KMS-11 (cell line): ENCODE measurements around the gene ERCC3.

ENCODE experiments used
- H2AFZ ChIP-seq: fragments of 200-600 bp; sonication (generic); 2 replicates; pipeline ENCODE4 v1.6.1; 2016; ENCODE audit warnings: antibody characterized with exemption, mixed run types, low read depth
- H3K27ac ChIP-seq: fragments of 200-600 bp; sonication (generic); 2 replicates; pipeline ENCODE4 v1.6.1; 2016; ENCODE audit warnings: mild to moderate bottlenecking, mixed run types
- H3K27me3 ChIP-seq: fragments of 200-600 bp; sonication (generic); 2 replicates; pipeline ENCODE4 v1.6.1; 2017; ENCODE audit warnings: mild to moderate bottlenecking, low read depth, mixed run types, moderate library complexity; ENCODE audit not compliant: insufficient read depth
- H3K36me3 ChIP-seq: fragments of 200-600 bp; sonication (generic); 2 replicates; pipeline ENCODE4 v1.6.1; 2017; ENCODE audit warnings: mild to moderate bottlenecking, mixed run types; ENCODE audit not compliant: insufficient read depth
- H3K4me1 ChIP-seq: fragments of 200-600 bp; sonication (generic); 2 replicates; pipeline ENCODE4 v1.6.1; 2016; ENCODE audit warnings: mild to moderate bottlenecking, low read depth, mixed run types; ENCODE audit not compliant: poor library complexity, severe bottlenecking
- H3K4me2 ChIP-seq: fragments of 200-600 bp; sonication (generic); 2 replicates; pipeline ENCODE4 v1.7.0; 2016; ENCODE audit warnings: mild to moderate bottlenecking, mixed run types
- H3K4me3 ChIP-seq: fragments of 200-600 bp; sonication (generic); IDR thresholded peaks from 2 replicates; pipeline ENCODE4 v1.6.1; 2017; ENCODE audit warnings: low read depth, low read length, mixed read lengths; ENCODE audit not compliant: insufficient read depth
- H3K79me2 ChIP-seq: fragments of 200-600 bp; sonication (generic); 2 replicates; pipeline ENCODE4 v1.6.1; 2016; ENCODE audit warnings: low read depth, mixed run types; ENCODE audit not compliant: insufficient read depth
- H3K9ac ChIP-seq: fragments of 200-600 bp; sonication (generic); 2 replicates; pipeline ENCODE4 v1.6.1; 2016; ENCODE audit warnings: mild to moderate bottlenecking, mixed run types
- H4K20me1 ChIP-seq: fragments of 200-600 bp; sonication (generic); 2 replicates; pipeline ENCODE4 v1.6.1; 2016; ENCODE audit warnings: mild to moderate bottlenecking, mixed run types; ENCODE audit not compliant: insufficient read depth
- TF ChIP-seq, protein P1 (sequence below): fragments of 200-600 bp; sonication (generic); conservative IDR thresholded peaks from 2 replicates; pipeline ENCODE4 v1.6.1; 2017; ENCODE audit warnings: low read depth, mild to moderate bottlenecking, antibody characterized with exemption, low read length, moderate library complexity, mixed read lengths

ERCC3 gene

DNA sequence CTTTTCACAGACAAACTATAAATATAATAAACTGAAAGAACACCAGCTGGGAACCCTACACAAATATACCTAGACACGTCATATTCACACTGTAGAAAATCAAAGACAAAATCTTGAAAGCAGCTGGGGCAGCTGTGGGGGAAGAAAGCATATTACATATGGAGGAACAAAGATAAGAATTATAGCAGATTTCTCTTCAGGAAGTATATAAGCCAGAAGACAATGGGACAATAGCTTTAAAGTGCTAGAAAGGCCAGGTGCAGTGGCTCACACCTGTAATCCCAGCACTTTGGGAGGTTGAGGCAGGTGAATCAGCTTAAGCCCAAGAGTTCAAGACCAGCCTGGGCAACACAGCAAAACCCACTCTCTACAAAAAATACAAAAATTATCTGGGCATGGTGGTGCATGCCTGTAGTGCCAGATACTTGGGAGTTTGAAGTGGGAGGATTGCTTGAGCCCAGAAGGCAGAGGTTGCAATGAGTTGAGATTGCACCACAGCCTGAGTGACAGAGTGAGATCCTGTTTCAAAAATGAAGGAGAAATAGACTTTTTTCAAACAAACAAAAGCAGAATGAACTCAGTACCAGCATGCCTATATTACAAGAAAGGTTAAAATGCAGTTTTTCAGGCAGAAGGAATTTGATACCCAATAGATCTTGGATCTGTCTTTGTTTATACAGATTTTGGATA lies 26.8 kb upstream of the ERCC3 start:
- Histone ChIP-seq H3K4me1 (no peaks in the 10 kb centered on the region), H3K79me2 (no peaks in the 10 kb centered on the region), H3K27me3 (no peaks in the 10 kb centered on the region), H3K27ac (no peak overlapping the region), H4K20me1 (no peaks in the 10 kb centered on the region), H3K36me3 (no peaks in the 10 kb centered on the region), H2AFZ (no peak overlapping the region), H3K9ac (no peak overlapping the region), H3K4me2 (no peak overlapping the region), H3K4me3 (no peak overlapping the region)
- TF ChIP-seq, protein P1, sequence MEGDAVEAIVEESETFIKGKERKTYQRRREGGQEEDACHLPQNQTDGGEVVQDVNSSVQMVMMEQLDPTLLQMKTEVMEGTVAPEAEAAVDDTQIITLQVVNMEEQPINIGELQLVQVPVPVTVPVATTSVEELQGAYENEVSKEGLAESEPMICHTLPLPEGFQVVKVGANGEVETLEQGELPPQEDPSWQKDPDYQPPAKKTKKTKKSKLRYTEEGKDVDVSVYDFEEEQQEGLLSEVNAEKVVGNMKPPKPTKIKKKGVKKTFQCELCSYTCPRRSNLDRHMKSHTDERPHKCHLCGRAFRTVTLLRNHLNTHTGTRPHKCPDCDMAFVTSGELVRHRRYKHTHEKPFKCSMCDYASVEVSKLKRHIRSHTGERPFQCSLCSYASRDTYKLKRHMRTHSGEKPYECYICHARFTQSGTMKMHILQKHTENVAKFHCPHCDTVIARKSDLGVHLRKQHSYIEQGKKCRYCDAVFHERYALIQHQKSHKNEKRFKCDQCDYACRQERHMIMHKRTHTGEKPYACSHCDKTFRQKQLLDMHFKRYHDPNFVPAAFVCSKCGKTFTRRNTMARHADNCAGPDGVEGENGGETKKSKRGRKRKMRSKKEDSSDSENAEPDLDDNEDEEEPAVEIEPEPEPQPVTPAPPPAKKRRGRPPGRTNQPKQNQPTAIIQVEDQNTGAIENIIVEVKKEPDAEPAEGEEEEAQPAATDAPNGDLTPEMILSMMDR = no peak

- no peak overlapping the region for H3K9ac ChIP-seq
- H3K36me3 ChIP-seq = no peaks in the 10 kb centered on the region
- H3K4me1 ChIP-seq = no peaks in the 10 kb centered on the region
- no peaks in the 10 kb centered on the region for H3K79me2 ChIP-seq
- H3K4me2 ChIP-seq = no peak overlapping the region
- no peaks in the 10 kb centered on the region for H3K27me3 ChIP-seq
- no peak overlapping the region for H2AFZ ChIP-seq
- H3K27ac ChIP-seq = no peak overlapping the region
- H4K20me1 ChIP-seq = no peaks in the 10 kb centered on the region
- H3K4me3 ChIP-seq = no peak overlapping the region
- TF ChIP-seq, protein P1 = no peak
Measured at GRCh38 chr2:127320067-127320466, 26.1 kb upstream of the ERCC3 start.

GRCh38 chr2:127314193-127314988 lies 20.4 kb upstream of the ERCC3 start:
- Histone ChIP-seq H3K4me3 (no peak overlapping the region), H3K4me2 (no peak overlapping the region), H3K36me3 (peaks cover 3% of the 10 kb centered on the region; the same call in 1 of the 2 replicates), H2AFZ (no peak overlapping the region), H3K4me1 (no peaks in the 10 kb centered on the region), H3K79me2 (no peaks in the 10 kb centered on the region), H3K9ac (no peak overlapping the region), H4K20me1 (no peaks in the 10 kb centered on the region), H3K27ac (no peak overlapping the region), H3K27me3 (no peaks in the 10 kb centered on the region)
- TF ChIP-seq, protein P1 = no peak

- H3K4me2 ChIP-seq = no peak overlapping the region
- no peak overlapping the region for H3K9ac ChIP-seq
- TF ChIP-seq, protein P1 = no peak
- no peaks in the 10 kb centered on the region for H3K79me2 ChIP-seq
- H2AFZ ChIP-seq = no peak overlapping the region
- H4K20me1 ChIP-seq = no peaks in the 10 kb centered on the region
- no peak overlapping the region for H3K27ac ChIP-seq
- no peaks in the 10 kb centered on the region for H3K4me1 ChIP-seq
- H3K4me3 ChIP-seq = no peak overlapping the region
- peaks cover 3% of the 10 kb centered on the region; the same call in 1 of the 2 replicates for H3K36me3 ChIP-seq
- no peaks in the 10 kb centered on the region for H3K27me3 ChIP-seq
Measured at GRCh38 chr2:127313406-127313805, 19.5 kb upstream of the ERCC3 start.
